ENCODE results near the gene FKBP4.
A peak's percentile ranks its signal among the peaks of the same experiment; 100 is the strongest.

The FKBP4 gene

DNA sequence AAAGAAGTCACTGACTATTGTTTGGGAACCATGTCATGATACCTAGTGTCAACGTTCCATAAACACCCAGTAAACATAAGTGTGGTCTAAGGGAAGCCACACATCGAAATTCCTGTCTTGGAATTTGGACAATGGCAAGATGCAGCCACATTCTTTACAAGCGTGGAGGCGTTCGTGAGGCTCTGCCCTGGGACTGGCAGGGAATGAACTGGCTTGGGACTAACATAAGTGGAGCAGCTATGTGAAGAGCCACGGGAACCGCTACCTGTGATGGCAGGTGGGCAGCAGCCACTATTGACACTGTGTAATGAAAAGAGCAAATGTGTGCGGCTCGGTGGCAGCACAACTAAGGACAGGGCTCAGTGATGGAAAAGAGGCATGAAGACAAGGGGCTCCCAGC, 50.0 kb downstream of the FKBP4 start:
- no peak for DNase-seq (ENCODE audit: low read depth in 2 of 3, low spot score in 1 of 3)

DNA sequence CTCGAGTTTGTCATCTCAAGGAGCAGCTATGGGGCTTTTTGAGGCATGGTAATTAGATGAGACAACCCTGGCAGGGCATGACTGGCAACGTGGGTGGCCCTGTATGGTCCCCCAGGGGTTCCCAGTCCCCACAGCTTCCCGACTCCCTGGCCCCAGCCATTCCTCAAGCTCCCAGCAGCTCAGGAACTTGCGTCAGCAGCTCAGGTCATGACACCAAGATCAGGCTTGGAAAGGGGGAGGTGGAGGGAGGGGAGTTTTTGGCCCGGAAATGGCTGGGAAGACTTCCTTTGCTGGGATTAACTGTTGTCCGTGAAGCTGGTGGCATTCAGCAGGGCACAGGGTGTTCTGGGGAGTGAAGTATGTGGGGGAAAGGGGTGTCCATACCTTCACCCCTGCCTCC, 50.5 kb downstream of the FKBP4 start:
- no peak for DNase-seq (ENCODE audit: low read depth in 2 of 3, low spot score in 1 of 3)

DNA sequence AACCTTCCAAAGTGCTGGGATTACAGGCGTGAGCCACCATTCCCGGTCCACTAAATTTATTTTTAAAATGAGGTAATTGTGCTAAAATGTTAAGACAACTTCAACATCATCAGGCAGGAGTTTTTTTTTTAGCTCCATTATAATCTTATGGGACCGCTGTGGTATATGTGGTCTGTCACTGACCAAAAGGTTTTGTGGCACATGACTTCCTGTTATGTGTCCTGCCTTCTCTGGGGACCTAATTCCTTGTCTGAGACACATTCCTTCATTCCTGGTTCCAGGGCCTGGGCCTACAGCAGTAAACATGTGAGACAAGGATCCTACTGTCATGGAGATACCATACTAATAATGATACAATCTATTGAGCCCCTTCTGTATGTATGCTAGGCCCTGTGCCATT, 57.2 kb downstream of the FKBP4 start:
- no peak for DNase-seq (ENCODE audit: low read depth in 2 of 3, low spot score in 1 of 3)

DNA sequence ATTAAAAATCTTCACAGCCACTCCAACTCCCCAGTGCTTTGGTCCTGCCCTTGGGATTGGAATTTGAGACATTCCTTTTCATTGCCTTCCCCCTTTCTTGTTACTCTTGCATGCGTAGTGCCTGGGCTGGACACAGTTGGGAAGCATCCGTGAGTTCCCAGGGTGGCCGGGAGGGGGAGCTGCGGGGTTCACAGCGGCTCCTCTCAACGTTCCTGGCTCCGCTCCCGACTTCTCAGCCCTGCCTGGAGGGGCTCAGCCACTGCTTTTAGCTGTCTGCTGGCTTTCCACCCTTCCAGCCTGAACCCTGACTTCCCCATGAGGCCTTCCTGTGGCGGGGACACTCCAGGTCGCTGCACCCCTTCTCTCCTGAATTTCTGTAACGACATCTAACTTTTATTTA, 58.9 kb downstream of the FKBP4 start:
- DNase-seq (ENCODE audit: low read depth in 2 of 3, low spot score in 1 of 3) = peak; percentile 18 to 50 (median 37)

Measured in stimulated activated CD4-positive, alpha-beta T cell treated with anti-CD3 and anti-CD28 coated beads, Interleukin-12 subunit alpha, Interleukin-12 subunit beta, amount 100 ng/mL, for 48 hours (primary cell).